Measurements from ENCODE around the gene TNFRSF25. TPM values are rescaled to one million over a fixed set of nuclear protein-coding genes. Genes with fewer than 3 reads are reported as not detected.
A peak's percentile ranks its signal among the peaks of the same experiment; 100 is the strongest.

The TNFRSF25 gene
- total and polyA plus RNA-seq, 9 of the 15 experiments (the other 6 are each of a cell fraction or from before 2014, with no cell fraction given), result 0.24 to 0.49 TPM; not detected in 7

- TF ChIP-seq MYC (IDR thresholded peaks at IDR 0.05; ENCODE audit: low read depth, low read length), result 0 out of 2 replicates have a peak, but pooled peaks have one; percentile 40
- TF ChIP-seq MYC (CRISPR knock-in tag; IDR thresholded peaks at IDR 0.05; ENCODE audit: borderline replicate concordance, low read depth), result no peak
- TF ChIP-seq SRSF1 (IDR thresholded peaks at IDR 0.05; ENCODE audit: low read depth, low read length), result no peak
- no peak for TF ChIP-seq NR2C1 (IDR thresholded peaks at IDR 0.05)
- no peak for TF ChIP-seq NR2C1 (tag; IDR thresholded peaks at IDR 0.05)
- TF ChIP-seq MAFK (IDR thresholded peaks at IDR 0.05; ENCODE audit: low read length), result no peak
- TF ChIP-seq HEY1 (CRISPR knock-in tag; IDR thresholded peaks at IDR 0.05; ENCODE audit: borderline replicate concordance), result no peak
- no peak for TF ChIP-seq YY1 (IDR thresholded peaks at IDR 0.05; ENCODE audit: borderline replicate concordance in 1 of 3, control insufficient read depth in 1 of 3, extremely low read depth in 1 of 3, insufficient read depth in 3 of 3, insufficient read length in 1 of 3, insufficient replicate concordance in 2 of 3, low read depth in 1 of 3, low read length in 2 of 3)
- TF ChIP-seq DLX4 (CRISPR knock-in tag; IDR thresholded peaks at IDR 0.05), result no peak
- peak; percentile 28 for TF ChIP-seq PCBP1 (IDR thresholded peaks at IDR 0.05; ENCODE audit: low read depth, low read length, poor library complexity, severe bottlenecking)
- no peak for TF ChIP-seq PHF20 (IDR thresholded peaks at IDR 0.05; ENCODE audit: partially characterized antibody)
- no peak for TF ChIP-seq ZNF830 (CRISPR knock-in tag; IDR thresholded peaks at IDR 0.05)
- no peak for TF ChIP-seq ARNT (IDR thresholded peaks at IDR 0.05)
- TF ChIP-seq ZBTB11 (CRISPR knock-in tag; IDR thresholded peaks at IDR 0.05), result no peak
- TF ChIP-seq PHF8 (IDR thresholded peaks at IDR 0.05; ENCODE audit: borderline replicate concordance, low read length), result peak; percentile 57; the same call in 1 of the 2 replicates
- TF ChIP-seq RHOXF2B (CRISPR knock-in tag; conservative IDR thresholded peaks at IDR 0.05), result no peak
- TF ChIP-seq CREB1 (IDR thresholded peaks at IDR 0.05), result no peak
- 0 out of 2 replicates have a peak, but pooled peaks have one; percentile 31 for TF ChIP-seq CREB1 (CRISPR knock-in tag; IDR thresholded peaks at IDR 0.05)
- no peak for TF ChIP-seq SAFB2 (IDR thresholded peaks at IDR 0.05; ENCODE audit: borderline replicate concordance, low read depth, low read length, severe bottlenecking)
- no peak for TF ChIP-seq SRSF9 (IDR thresholded peaks at IDR 0.05; ENCODE audit: borderline replicate concordance, low read depth, low read length)
- TF ChIP-seq XRCC5 (IDR thresholded peaks at IDR 0.05; ENCODE audit: low read depth, low read length), result no peak
- TF ChIP-seq BHLHE40 (IDR thresholded peaks at IDR 0.05; ENCODE audit: low read length), result peak; percentile 37
- TF ChIP-seq SUPT5H (IDR thresholded peaks at IDR 0.05), result no peak
These were observed 41.1 kb downstream of the TNFRSF25 start, which contains the start of gene ESPN (continued) for GRCh38 chr1:6424619-6425593.
